Gastroesophageal sphincter (tissue), 3 donors: ENCODE data around the gene TMEM243.
"Not testable (repeated sequence)": the region's sequence is repeated elsewhere in the genome, so short reads cannot be mapped to it uniquely, and the experiment has no call there.

Source experiments
- EP300 ChIP-seq: sonication (generic); formaldehyde crosslinking; IDR thresholded peaks from one replicate; pipeline ENCODE4 v1.6.1; 2017; ENCODE audit warnings: antibody characterized with exemption, mild to moderate bottlenecking
- POLR2A ChIP-seq, 2 donors: fragments of 450-650 bp; IDR thresholded peaks; one replicate each; pipeline ENCODE4 v1.6.1; 2017; ENCODE audit warnings: antibody characterized with exemption in 2 of 2, mild to moderate bottlenecking in 2 of 2, moderate library complexity in 1 of 2
- TF ChIP-seq, protein P1 (sequence below), 4 experiments: fragments of 200-600 bp in 2 of 4; fragments of 450-650 bp in 2 of 4; sonication (generic) in 1 of 4; IDR thresholded peaks; one replicate each; pipeline ENCODE4 v1.5.1; 2017 to 2019; ENCODE audit warnings: antibody characterized with exemption in 4 of 4, mild to moderate bottlenecking in 2 of 4, moderate library complexity in 2 of 4

DNA sequence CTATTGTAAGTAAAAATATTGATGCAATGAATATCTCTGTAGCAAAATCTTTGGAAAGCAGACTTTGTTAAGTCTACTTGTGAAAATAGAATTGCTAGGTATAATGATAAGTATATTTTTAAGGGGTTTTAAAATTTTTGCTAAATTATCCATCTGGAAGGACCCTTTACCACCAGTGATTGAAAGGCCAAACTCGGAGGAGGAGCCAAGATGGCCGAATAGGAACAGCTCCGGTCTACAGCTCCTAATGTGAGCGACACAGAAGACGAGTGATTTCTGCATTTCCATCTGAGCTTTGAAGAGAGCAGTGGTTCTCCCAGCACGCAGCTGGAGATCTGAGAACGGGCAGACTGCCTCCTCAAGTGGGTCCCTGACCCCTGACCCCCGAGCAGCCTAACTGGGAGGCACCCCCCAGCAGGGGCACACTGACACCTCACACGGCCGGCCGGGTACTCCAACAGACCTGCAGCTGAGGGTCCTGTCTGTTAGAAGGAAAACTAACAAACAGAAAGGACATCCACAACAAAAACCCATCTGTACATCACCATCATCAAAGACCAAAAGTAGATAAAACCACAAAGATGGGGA is 19.0 kb upstream of the TMEM243 start:
- TF ChIP-seq, protein P1, sequence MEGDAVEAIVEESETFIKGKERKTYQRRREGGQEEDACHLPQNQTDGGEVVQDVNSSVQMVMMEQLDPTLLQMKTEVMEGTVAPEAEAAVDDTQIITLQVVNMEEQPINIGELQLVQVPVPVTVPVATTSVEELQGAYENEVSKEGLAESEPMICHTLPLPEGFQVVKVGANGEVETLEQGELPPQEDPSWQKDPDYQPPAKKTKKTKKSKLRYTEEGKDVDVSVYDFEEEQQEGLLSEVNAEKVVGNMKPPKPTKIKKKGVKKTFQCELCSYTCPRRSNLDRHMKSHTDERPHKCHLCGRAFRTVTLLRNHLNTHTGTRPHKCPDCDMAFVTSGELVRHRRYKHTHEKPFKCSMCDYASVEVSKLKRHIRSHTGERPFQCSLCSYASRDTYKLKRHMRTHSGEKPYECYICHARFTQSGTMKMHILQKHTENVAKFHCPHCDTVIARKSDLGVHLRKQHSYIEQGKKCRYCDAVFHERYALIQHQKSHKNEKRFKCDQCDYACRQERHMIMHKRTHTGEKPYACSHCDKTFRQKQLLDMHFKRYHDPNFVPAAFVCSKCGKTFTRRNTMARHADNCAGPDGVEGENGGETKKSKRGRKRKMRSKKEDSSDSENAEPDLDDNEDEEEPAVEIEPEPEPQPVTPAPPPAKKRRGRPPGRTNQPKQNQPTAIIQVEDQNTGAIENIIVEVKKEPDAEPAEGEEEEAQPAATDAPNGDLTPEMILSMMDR (IDR thresholded peaks at IDR 0.05): not testable (repeated sequence)
- TF ChIP-seq EP300; POLR2A (IDR thresholded peaks at IDR 0.05): not testable (repeated sequence)
